ENCODE measurements around the gene RAB3A. TPM values are rescaled to one million over a fixed set of nuclear protein-coding genes. Genes with fewer than 3 reads are reported as not detected.
"Not testable (repeated sequence)": the region's sequence is repeated elsewhere in the genome, so short reads cannot be mapped to it uniquely, and the experiment has no call there.

RAB3A gene
- total RNA-seq, 1 donor from 2014 or later = 42.0 TPM

- FAIRE-seq = no peak
- peak in 1 of 2 donors; percentile 24 for DNase-seq (ENCODE audit: low spot score in 2 of 2)
Observed at GRCh38 chr19:18172331-18173053, 31.4 kb downstream of the RAB3A start.

GRCh38 chr19:18171605-18172327 lies 32.1 kb downstream of the RAB3A start:
- DNase-seq (ENCODE audit: low spot score in 2 of 2) (peak in 1 of 2 donors; percentile 34), FAIRE-seq (no peak)

GRCh38 chr19:18170714-18171255 lies 33.1 kb downstream of the RAB3A start:
- peak in 1 of 2 donors; percentile 53 for DNase-seq (ENCODE audit: low spot score in 2 of 2)
- FAIRE-seq = no peak

- FAIRE-seq (no peak), DNase-seq (ENCODE audit: low spot score in 2 of 2) (peak in 1 of 2 donors; percentile 40)
Observed at GRCh38 chr19:18168673-18169381, 35.0 kb downstream of the RAB3A start.

GRCh38 chr19:18167975-18168645 lies 35.7 kb downstream of the RAB3A start:
- DNase-seq (ENCODE audit: low spot score in 2 of 2) = peak; percentile 85 to 89
- FAIRE-seq = no peak

GRCh38 chr19:18167011-18167410 lies 36.8 kb downstream of the RAB3A start:
- FAIRE-seq (no peak), DNase-seq (ENCODE audit: low spot score in 2 of 2) (peak in 1 of 2 donors; percentile 13)

- FAIRE-seq (no peak), DNase-seq (ENCODE audit: low spot score in 2 of 2) (peak in 1 of 2 donors; percentile 22)
Observed at GRCh38 chr19:18165794-18166544, 37.9 kb downstream of the RAB3A start.

GRCh38 chr19:18164072-18164471 lies 39.8 kb downstream of the RAB3A start:
- FAIRE-seq (no peak), DNase-seq (ENCODE audit: low spot score in 2 of 2) (peak in 1 of 2 donors; percentile 14)

GRCh38 chr19:18161636-18162002 lies 42.2 kb downstream of the RAB3A start:
- DNase-seq (ENCODE audit: low spot score in 2 of 2) (no peak), FAIRE-seq (no peak)

GRCh38 chr19:18160971-18161635 lies 42.7 kb downstream of the RAB3A start:
- no peak for FAIRE-seq

GRCh38 chr19:18160493-18160970 lies 43.3 kb downstream of the RAB3A start:
- DNase-seq (ENCODE audit: low spot score in 2 of 2) (no peak), FAIRE-seq (no peak)

More at GRCh38 chr19:18160971-18161635, 42.7 kb downstream of the RAB3A start:
- peak; percentile 94 to 96 for DNase-seq (ENCODE audit: low spot score in 2 of 2)

- DNase-seq (ENCODE audit: low spot score in 2 of 2) (no peak), FAIRE-seq (no peak)
Observed at GRCh38 chr19:18159810-18160209, 44.0 kb downstream of the RAB3A start.

- not testable (repeated sequence) for FAIRE-seq
Observed at GRCh38 chr19:18159059-18159616, 44.7 kb downstream of the RAB3A start.

GRCh38 chr19:18158467-18158866 lies 45.4 kb downstream of the RAB3A start:
- DNase-seq (ENCODE audit: low spot score in 2 of 2) (no peak), FAIRE-seq (no peak)

More at GRCh38 chr19:18159059-18159616, 44.7 kb downstream of the RAB3A start:
- not testable (repeated sequence) for DNase-seq (ENCODE audit: low spot score in 2 of 2)

GRCh38 chr19:18157465-18158063 lies 46.3 kb downstream of the RAB3A start:
- FAIRE-seq (no peak), DNase-seq (ENCODE audit: low spot score in 2 of 2) (peak; percentile 75 to 86)

GRCh38 chr19:18156841-18157464 lies 46.9 kb downstream of the RAB3A start:
- DNase-seq (ENCODE audit: low spot score in 2 of 2) (peak; percentile 77 to 85), FAIRE-seq (no peak)

GRCh38 chr19:18156268-18156667 lies 47.6 kb downstream of the RAB3A start:
- FAIRE-seq (no peak), DNase-seq (ENCODE audit: low spot score in 2 of 2) (no peak)

All from frontal cortex (tissue), 4 donors.